ENCODE data around the gene IGFL1.

- TF ChIP-seq CTCF (IDR thresholded peaks at IDR 0.05) (no peak), POLR2A (IDR thresholded peaks at IDR 0.05) (no peak)
These were observed 20.1 kb upstream of the IGFL1 start for GRCh38 chr19:46209472-46209871.

Data from prostate gland (tissue), 2 donors.